ENCODE data around the gene ARHGEF17.

The ARHGEF17 gene

DNA sequence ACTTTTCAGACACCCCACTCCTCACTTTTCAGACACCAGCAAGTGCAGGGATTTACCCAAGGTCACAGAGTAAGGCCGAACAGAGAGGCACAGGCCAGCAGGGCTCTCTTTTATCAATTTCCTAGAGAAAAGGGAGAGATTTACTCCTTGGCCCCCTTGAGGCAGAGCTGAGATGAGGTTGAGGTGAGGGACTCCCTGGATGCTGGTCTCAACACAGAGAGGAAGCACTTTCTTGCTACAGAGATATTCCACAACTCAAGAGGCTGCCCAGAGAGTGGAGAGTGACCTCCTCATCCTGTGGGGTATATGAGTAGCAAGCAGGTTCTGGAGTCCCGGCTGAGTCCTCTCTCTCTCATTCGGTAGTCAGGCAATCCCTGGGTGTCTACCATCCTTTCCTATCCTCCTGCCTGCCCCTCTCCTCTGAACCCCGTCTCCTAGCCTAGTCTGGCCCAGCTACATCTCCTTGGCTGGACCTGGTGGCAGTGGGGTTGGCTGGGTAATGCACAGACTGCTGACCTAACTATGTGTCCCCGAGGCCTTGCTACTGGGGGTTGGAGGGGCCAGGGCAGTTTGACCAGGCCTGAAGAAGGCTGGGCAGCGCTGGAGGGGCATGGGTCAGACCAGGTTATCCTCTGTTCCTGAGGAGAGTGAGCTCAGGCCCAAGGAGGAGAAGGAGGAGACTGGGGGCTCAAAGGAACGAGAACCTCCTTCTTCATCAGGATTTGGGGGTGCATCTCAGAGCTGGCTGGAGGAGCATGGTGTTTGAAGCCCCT lies 1.8 kb upstream of the ARHGEF17 start:
- Histone ChIP-seq H3K9me3 (ENCODE audit: control insufficient read depth, insufficient read depth, low read length) (no peaks in the 10 kb centered on the region), H3K79me2 (ENCODE audit: control insufficient read depth, low read length) (no peaks in the 10 kb centered on the region), H3K36me3 (ENCODE audit: control insufficient read depth, low read length) (no peaks in the 10 kb centered on the region), H3K4me2 (ENCODE audit: low read length) (peak overlapping the region; percentile 87), H4K20me1 (ENCODE audit: control insufficient read depth, insufficient read depth, low read depth, low read length) (no peaks in the 10 kb centered on the region), H3K27me3 (ENCODE audit: control insufficient read depth, low read length) (peaks cover 23% of the 10 kb centered on the region), H3K4me3 (ENCODE audit: low read length) (peak overlapping the region; percentile 86; the same call in 1 of the 2 replicates), H3K27ac (ENCODE audit: low read depth, low read length) (no peak overlapping the region), H3F3A (ENCODE audit: control insufficient read depth, insufficient read depth) (no peaks in the 10 kb centered on the region), H3K4me1 (ENCODE audit: control insufficient read depth, low read length) (peaks cover 24% of the 10 kb centered on the region), H3K9me2 (replicated peaks; ENCODE audit: control insufficient read depth, low read length) (no peaks in the 10 kb centered on the region)
- no peak for TF ChIP-seq EZH2phosphoT487 (IDR thresholded peaks at IDR 0.05; ENCODE audit: borderline replicate concordance, low read length)
- TF ChIP-seq, protein P1, sequence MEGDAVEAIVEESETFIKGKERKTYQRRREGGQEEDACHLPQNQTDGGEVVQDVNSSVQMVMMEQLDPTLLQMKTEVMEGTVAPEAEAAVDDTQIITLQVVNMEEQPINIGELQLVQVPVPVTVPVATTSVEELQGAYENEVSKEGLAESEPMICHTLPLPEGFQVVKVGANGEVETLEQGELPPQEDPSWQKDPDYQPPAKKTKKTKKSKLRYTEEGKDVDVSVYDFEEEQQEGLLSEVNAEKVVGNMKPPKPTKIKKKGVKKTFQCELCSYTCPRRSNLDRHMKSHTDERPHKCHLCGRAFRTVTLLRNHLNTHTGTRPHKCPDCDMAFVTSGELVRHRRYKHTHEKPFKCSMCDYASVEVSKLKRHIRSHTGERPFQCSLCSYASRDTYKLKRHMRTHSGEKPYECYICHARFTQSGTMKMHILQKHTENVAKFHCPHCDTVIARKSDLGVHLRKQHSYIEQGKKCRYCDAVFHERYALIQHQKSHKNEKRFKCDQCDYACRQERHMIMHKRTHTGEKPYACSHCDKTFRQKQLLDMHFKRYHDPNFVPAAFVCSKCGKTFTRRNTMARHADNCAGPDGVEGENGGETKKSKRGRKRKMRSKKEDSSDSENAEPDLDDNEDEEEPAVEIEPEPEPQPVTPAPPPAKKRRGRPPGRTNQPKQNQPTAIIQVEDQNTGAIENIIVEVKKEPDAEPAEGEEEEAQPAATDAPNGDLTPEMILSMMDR (IDR thresholded peaks at IDR 0.05; ENCODE audit: low read depth, low read length, poor library complexity, severe bottlenecking) = no peak

DNA sequence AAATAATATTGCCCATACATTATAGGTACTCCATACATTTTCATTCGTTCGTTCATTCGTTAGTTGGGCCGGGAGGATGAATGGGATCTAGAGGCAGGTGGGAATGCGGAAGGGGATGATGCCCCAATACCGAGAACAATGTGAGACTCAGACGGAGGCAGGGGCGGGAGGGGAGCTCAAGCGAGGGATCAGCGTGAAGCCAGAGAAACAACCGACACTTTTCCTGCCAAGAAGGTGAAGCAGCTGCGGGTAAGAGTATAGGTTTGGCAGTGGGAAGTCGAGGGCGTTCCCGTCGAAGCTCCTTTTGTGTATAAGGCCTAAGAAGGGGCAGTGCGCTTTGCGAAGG lies 1.1 kb upstream of the ARHGEF17 start:
- Histone ChIP-seq H3K9me2 (replicated peaks; ENCODE audit: control insufficient read depth, low read length) (no peaks in the 10 kb centered on the region), H3K27ac (ENCODE audit: low read depth, low read length) (no peak overlapping the region), H3F3A (ENCODE audit: control insufficient read depth, insufficient read depth) (no peaks in the 10 kb centered on the region), H4K20me1 (ENCODE audit: control insufficient read depth, insufficient read depth, low read depth, low read length) (no peaks in the 10 kb centered on the region), H3K36me3 (ENCODE audit: control insufficient read depth, low read length) (no peaks in the 10 kb centered on the region), H3K9me3 (ENCODE audit: control insufficient read depth, insufficient read depth, low read length) (no peaks in the 10 kb centered on the region), H3K27me3 (ENCODE audit: control insufficient read depth, low read length) (peaks cover 23% of the 10 kb centered on the region), H3K79me2 (ENCODE audit: control insufficient read depth, low read length) (no peaks in the 10 kb centered on the region), H3K4me3 (ENCODE audit: low read length) (peak overlapping the region; percentile 86), H3K4me2 (ENCODE audit: low read length) (peak overlapping the region; percentile 87), H3K4me1 (ENCODE audit: control insufficient read depth, low read length) (peaks cover 24% of the 10 kb centered on the region)
- TF ChIP-seq, protein P1 (IDR thresholded peaks at IDR 0.05; ENCODE audit: low read depth, low read length, poor library complexity, severe bottlenecking) = no peak
- no peak for TF ChIP-seq EZH2phosphoT487 (IDR thresholded peaks at IDR 0.05; ENCODE audit: borderline replicate concordance, low read length)

DNA sequence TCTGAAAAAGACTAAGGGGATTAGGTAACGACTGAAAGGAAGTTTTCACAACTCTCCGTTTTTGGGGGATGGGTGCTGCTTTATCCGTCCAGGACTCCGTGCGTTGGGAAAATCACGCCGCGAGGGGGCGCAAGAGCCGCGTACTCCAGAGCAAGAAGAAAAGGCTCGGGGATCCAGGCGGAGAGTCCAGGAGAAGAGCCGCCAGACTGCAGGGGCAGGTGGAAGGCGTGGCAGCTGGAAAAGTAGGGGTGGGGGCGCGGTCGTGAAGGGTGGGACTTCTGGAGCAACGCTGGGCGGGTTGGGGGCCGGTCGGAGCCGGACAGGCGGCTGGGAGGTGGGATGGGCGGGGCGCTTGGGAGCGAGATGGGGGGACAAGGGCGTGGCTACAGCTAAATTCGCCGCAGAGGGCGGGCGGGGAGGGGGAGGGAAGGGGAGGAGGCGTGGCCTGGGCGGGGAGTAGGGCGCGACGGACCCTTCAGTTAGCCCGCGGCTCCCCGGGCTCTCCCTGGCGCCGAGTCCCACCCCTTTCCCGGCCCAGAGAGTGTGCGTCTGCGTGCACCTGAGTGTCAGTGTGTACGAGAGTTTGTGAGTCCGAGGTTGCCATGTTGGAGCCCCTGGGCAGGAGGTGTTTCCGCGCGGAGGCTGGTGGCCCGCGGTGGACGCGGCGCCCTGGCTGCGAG lies 613 bp upstream of the ARHGEF17 start:
- Histone ChIP-seq H3K27ac (ENCODE audit: low read depth, low read length) (no peak overlapping the region), H3K79me2 (ENCODE audit: control insufficient read depth, low read length) (no peaks in the 10 kb centered on the region), H3K4me1 (ENCODE audit: control insufficient read depth, low read length) (peaks cover 24% of the 10 kb centered on the region), H3K4me2 (ENCODE audit: low read length) (peak overlapping the region; percentile 87), H3K27me3 (ENCODE audit: control insufficient read depth, low read length) (peaks cover 23% of the 10 kb centered on the region), H4K20me1 (ENCODE audit: control insufficient read depth, insufficient read depth, low read depth, low read length) (no peaks in the 10 kb centered on the region), H3K36me3 (ENCODE audit: control insufficient read depth, low read length) (no peaks in the 10 kb centered on the region), H3K9me3 (ENCODE audit: control insufficient read depth, insufficient read depth, low read length) (no peaks in the 10 kb centered on the region), H3K4me3 (ENCODE audit: low read length) (peak overlapping the region; percentile 86), H3K9me2 (replicated peaks; ENCODE audit: control insufficient read depth, low read length) (no peaks in the 10 kb centered on the region), H3F3A (ENCODE audit: control insufficient read depth, insufficient read depth) (no peaks in the 10 kb centered on the region)
- TF ChIP-seq, protein P1 (IDR thresholded peaks at IDR 0.05; ENCODE audit: low read depth, low read length, poor library complexity, severe bottlenecking) = peak; percentile 94
- TF ChIP-seq EZH2phosphoT487 (IDR thresholded peaks at IDR 0.05; ENCODE audit: borderline replicate concordance, low read length) = no peak
